GM12878 (cell line): Measurements from ENCODE around the gene CMC4. TPM values are rescaled to one million over a fixed set of nuclear protein-coding genes. Genes with fewer than 3 reads are reported as not detected.

ENCODE experiments used
- ATF3 ChIP-seq: IDR thresholded peaks from 2 replicates; pipeline ENCODE4 v1.6.1; 2011; ENCODE audit warnings: low read depth, mild to moderate bottlenecking, low read length, moderate library complexity, borderline replicate concordance; ENCODE audit errors: extremely low read depth
- BCLAF1 ChIP-seq: fragments of 450-650 bp; IDR thresholded peaks from 2 replicates; pipeline ENCODE4 v1.6.1; 2017; ENCODE audit warnings: antibody characterized with exemption, mild to moderate bottlenecking, moderate library complexity
- CTCF ChIP-seq, 3 experiments: IDR thresholded peaks in 2 of 3; conservative IDR thresholded peaks in 1 of 3; 2 replicates each; pipeline ENCODE4 v1.5.1; 2011; ENCODE audit warnings: low read depth in 3 of 3, low read length in 3 of 3, mild to moderate bottlenecking in 3 of 3, control low read depth in 2 of 3, moderate library complexity in 2 of 3, inconsistent platforms in 1 of 3, mixed read lengths in 1 of 3; ENCODE audit not compliant: control insufficient read depth in 2 of 3, insufficient read depth in 1 of 3; ENCODE audit errors: extremely low read depth in 1 of 3
- SREBF2 ChIP-seq: IDR thresholded peaks from 2 replicates; pipeline ENCODE4 v1.6.1; 2012; ENCODE audit warnings: mild to moderate bottlenecking, low read length
- ZBTB4 ChIP-seq: fragments of 450-650 bp; formaldehyde crosslinking; IDR thresholded peaks from 2 replicates; pipeline ENCODE4 v1.4.0; 2022; ENCODE audit warnings: mild to moderate bottlenecking, moderate library complexity
- polyA plus RNA-seq, 11 experiments: library from polyadenylated mRNA; depleted of rRNA in 4 of 11; unstranded in 6 of 11; stranded (reverse) in 5 of 11; fragments of >200 nt; fragmentation: Nextera tagmentation in 4 of 11; fragmentation: Illumina TruSeq in 1 of 11; extraction: Ambion mirVana in 4 of 11; extraction: Trizol in 1 of 11; gene quantifications; 1 replicate in 1 of 11; 2 replicates in 10 of 11; pipeline versions ENCODE4 v1.2.1 to v1.2.3, GENCODE V29; 2011 to 2016; ENCODE audit warnings: inconsistent platforms in 2 of 11, missing spikeins in 2 of 11, low read depth in 1 of 11
- total RNA-seq, 4 experiments: library from RNA; depleted of rRNA in 3 of 4; stranded (reverse); fragments of >200 nt in 3 of 4; fragmentation: Illumina TruSeq in 1 of 4; extraction: Trizol in 1 of 4; gene quantifications; 2 replicates each; pipeline versions ENCODE4 v1.2.1 to v1.2.3, GENCODE V29; 2013 to 2021

The CMC4 gene
- total and polyA plus RNA-seq, 10 of the 15 experiments (the other 5 are each of a cell fraction or from before 2014, with no cell fraction given): 5.8 to 36.4 (median 21.0) TPM

GRCh38 chrX:155105919-155106318, 35.0 kb upstream of the CMC4 start (continued):
- TF ChIP-seq BCLAF1: no peak
- TF ChIP-seq ZBTB4 (CRISPR knock-in tag): no peak
- TF ChIP-seq CTCF (IDR thresholded peaks at IDR 0.05 in 2 of 3, conservative IDR thresholded peaks at IDR 0.05 in 1 of 3; ENCODE audit: control insufficient read depth in 2 of 3, extremely low read depth in 1 of 3, insufficient read depth in 1 of 3, low read depth in 3 of 3, low read length in 3 of 3): no peak
- no peak for TF ChIP-seq ATF3
- TF ChIP-seq SREBF2: no peak
